Measurements from ENCODE around the gene BIN1.

GRCh38 chr2:127041259-127041970 lies 65.5 kb downstream of the BIN1 start:
- TF ChIP-seq, protein P1, sequence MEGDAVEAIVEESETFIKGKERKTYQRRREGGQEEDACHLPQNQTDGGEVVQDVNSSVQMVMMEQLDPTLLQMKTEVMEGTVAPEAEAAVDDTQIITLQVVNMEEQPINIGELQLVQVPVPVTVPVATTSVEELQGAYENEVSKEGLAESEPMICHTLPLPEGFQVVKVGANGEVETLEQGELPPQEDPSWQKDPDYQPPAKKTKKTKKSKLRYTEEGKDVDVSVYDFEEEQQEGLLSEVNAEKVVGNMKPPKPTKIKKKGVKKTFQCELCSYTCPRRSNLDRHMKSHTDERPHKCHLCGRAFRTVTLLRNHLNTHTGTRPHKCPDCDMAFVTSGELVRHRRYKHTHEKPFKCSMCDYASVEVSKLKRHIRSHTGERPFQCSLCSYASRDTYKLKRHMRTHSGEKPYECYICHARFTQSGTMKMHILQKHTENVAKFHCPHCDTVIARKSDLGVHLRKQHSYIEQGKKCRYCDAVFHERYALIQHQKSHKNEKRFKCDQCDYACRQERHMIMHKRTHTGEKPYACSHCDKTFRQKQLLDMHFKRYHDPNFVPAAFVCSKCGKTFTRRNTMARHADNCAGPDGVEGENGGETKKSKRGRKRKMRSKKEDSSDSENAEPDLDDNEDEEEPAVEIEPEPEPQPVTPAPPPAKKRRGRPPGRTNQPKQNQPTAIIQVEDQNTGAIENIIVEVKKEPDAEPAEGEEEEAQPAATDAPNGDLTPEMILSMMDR (IDR thresholded peaks at IDR 0.05), result no peak
- no peak for TF ChIP-seq POLR2A (IDR thresholded peaks at IDR 0.05)
